Ovary (tissue), 9 donors: ENCODE measurements around the gene BBIP1. TPM values are rescaled to one million over a fixed set of nuclear protein-coding genes. Genes with fewer than 3 reads are reported as not detected.

ENCODE experiments used
- DNase-seq, 5 donors: peaks; one replicate each; pipeline ENCODE4 v3.0.0-alpha.2; 2019 to 2020
- H3K27ac ChIP-seq, 2 donors: fragments of 200-600 bp; one replicate each; pipeline versions ENCODE4 v1.5.1 to v1.8.0; 2019 to 2022
- H3K27me3 ChIP-seq: fragments of 200-600 bp; one replicate; pipeline ENCODE4 v1.8.0; 2022
- H3K36me3 ChIP-seq: fragments of 200-600 bp; sonication (generic); one replicate; pipeline ENCODE4 v1.5.1; 2019
- H3K4me1 ChIP-seq: one replicate; pipeline ENCODE4 v1.8.1; 2013; ENCODE audit warnings: mild to moderate bottlenecking, moderate library complexity; ENCODE audit not compliant: insufficient read depth
- H3K4me3 ChIP-seq: fragments of 200-600 bp; sonication (generic); one replicate; pipeline ENCODE4 v1.5.1; 2017
- H3K9me3 ChIP-seq, 2 donors: fragments of 200-600 bp in 1 of 2; sonication (generic) in 1 of 2; one replicate each; pipeline versions ENCODE4 v1.5.1 to v1.8.1; 2013 to 2019; ENCODE audit warnings: mild to moderate bottlenecking in 1 of 2, moderate library complexity in 1 of 2
- CTCF ChIP-seq, 3 donors: fragments of 450-650 bp in 2 of 3; fragments of 200-600 bp in 1 of 3; IDR thresholded peaks; one replicate each; pipeline versions ENCODE4 v1.5.1 to v1.8.0; 2016 to 2022; ENCODE audit warnings: antibody characterized with exemption in 3 of 3, mild to moderate bottlenecking in 1 of 3
- EP300 ChIP-seq: sonication (generic); formaldehyde crosslinking; IDR thresholded peaks from one replicate; pipeline ENCODE4 v1.6.1; 2017; ENCODE audit warnings: antibody characterized with exemption
- POLR2A ChIP-seq: fragments of 450-650 bp; IDR thresholded peaks from one replicate; pipeline ENCODE4 v1.6.1; 2017; ENCODE audit warnings: antibody characterized with exemption, mild to moderate bottlenecking, moderate library complexity
- WGBS, 3 donors: extraction: QIAGEN DNeasy Blood & Tissue Kit in 1 of 3; methylation state at CpG; one replicate each; pipeline versions ENCODE4 v1.1.5 to v1.1.7; 2013 to 2017; 5-methylcytosine and 5-hydroxymethylcytosine counted together
- intact Hi-C, 4 donors: fragments of 100-400 bp; cut with DNase I; formaldehyde crosslinking; loops; one replicate each; pipeline versions ENCODE4 v1.11.0 to v1.15.1; 2022 to 2023
- polyA plus RNA-seq, 2 donors: library from polyadenylated mRNA; stranded (reverse); fragments of 200-250 nt in 1 of 2; fragments of 350-450 nt in 1 of 2; fragmentation: Illumina TruSeq in 1 of 2; extraction: RNeasy Lipid Tissue Mini Kit (QIAGEN cat#74804) in 1 of 2; gene quantifications; one replicate each; pipeline ENCODE4 v1.2.3, GENCODE V29; 2013 to 2014
- total RNA-seq, 7 donors: library from RNA; depleted of rRNA in 2 of 7; stranded (reverse); fragments of >200 nt in 2 of 7; fragmentation: NEBNext Ultra II Directional in 3 of 7; extraction: Animal tissue kit (Norgen Biotek cat#: 25700) in 3 of 7; gene quantifications; one replicate each; pipeline versions ENCODE4 v1.1.0 to v1.2.4, GENCODE V29; 2016 to 2023
- donor health status: DM: no; HTN: no; CAD: no; lungs with moderate emphysema.
- donor health status: DM: no; HTN: no; CAD: no.
- donor health status: Bipolar disorder and iron deficiency.
- donor health status: DM: yes; HTN: yes; CAD: no.
- donor health status: DM: no; HTN: no; CAD: no.
- donor health status: DM: yes; HTN: yes; CAD: no.

Gene BBIP1
- total and polyA plus RNA-seq, 9 donors: 22.0 to 40.5 (median 30.5) TPM

- intact Hi-C loops: loop anchor here in 3 of 4 donors (5.0 to 10.0 kb wide), 4 partner anchors 79 to 189 kb away; partner anchors contain the start of gene ADRA2A (in 1 of the 3)
- no peak for DNase-seq
- WGBS, 3 donors: 38 to 46% (median 45%) methylated on average over 5 of the region's 5 CpGs
- no peaks in the 10 kb centered on the region for H3K9me3 ChIP-seq
- no peak overlapping the region for H3K4me3 ChIP-seq
- no peaks in the 10 kb centered on the region for H3K27me3 ChIP-seq
- H3K36me3 ChIP-seq: no peaks in the 10 kb centered on the region
- peaks cover 3% of the 10 kb centered on the region for H3K4me1 ChIP-seq
- no peak overlapping the region for H3K27ac ChIP-seq
- TF ChIP-seq CTCF (IDR thresholded peaks at IDR 0.05): no peak
- TF ChIP-seq POLR2A: no peak
- TF ChIP-seq EP300: no peak
These were observed 32.9 kb downstream of the BBIP1 start for GRCh38 chr10:110885932-110886674.

- Histone ChIP-seq H3K27me3 (no peaks in the 10 kb centered on the region), H3K36me3 (no peaks in the 10 kb centered on the region), H3K4me1 (peaks cover 3% of the 10 kb centered on the region), H3K4me3 (no peak overlapping the region), H3K27ac (peak overlapping the region in 1 of 2 donors; percentile 19), H3K9me3 (no peaks in the 10 kb centered on the region)
- 42 to 55% (median 52%) methylated on average over 10 of the region's 10 CpGs for WGBS, 3 donors
- TF ChIP-seq CTCF (IDR thresholded peaks at IDR 0.05) (no peak), POLR2A (no peak), EP300 (no peak)
- intact Hi-C loops: loop anchor here in 2 of 4 donors (10.0 kb wide), 2 partner anchors 79 to 191 kb away; partner anchors contain the start of gene ADRA2A (in 1 of the 2)
- DNase-seq: no peak
These were observed 35.1 kb downstream of the BBIP1 start for GRCh38 chr10:110883924-110884323.

GRCh38 chr10:110881905-110882304 lies 37.1 kb downstream of the BBIP1 start:
- Histone ChIP-seq H3K36me3 (no peaks in the 10 kb centered on the region), H3K9me3 (no peaks in the 10 kb centered on the region), H3K27me3 (no peaks in the 10 kb centered on the region), H3K4me1 (peaks cover 3% of the 10 kb centered on the region), H3K27ac (peak overlapping the region in 1 of 2 donors; percentile 19), H3K4me3 (no peak overlapping the region)
- 24 to 35% (median 32%) methylated on average over 4 of the region's 4 CpGs for WGBS, 3 donors
- DNase-seq: no peak
- TF ChIP-seq POLR2A: no peak
- TF ChIP-seq EP300: no peak
- TF ChIP-seq CTCF (IDR thresholded peaks at IDR 0.05): no peak
- intact Hi-C loops: loop anchor here in 2 of 4 donors (10.0 kb wide), 2 partner anchors 77 to 193 kb away; partner anchors contain the start of gene ADRA2A (in 1 of the 2)

- Histone ChIP-seq H3K4me1 (peaks cover 3% of the 10 kb centered on the region), H3K27me3 (no peaks in the 10 kb centered on the region), H3K36me3 (no peaks in the 10 kb centered on the region), H3K4me3 (no peak overlapping the region), H3K27ac (no peak overlapping the region), H3K9me3 (no peaks in the 10 kb centered on the region)
- no peak for DNase-seq
- TF ChIP-seq CTCF (IDR thresholded peaks at IDR 0.05) (no peak), EP300 (no peak), POLR2A (no peak)
- WGBS, 3 donors: 57 to 59% (median 59%) methylated on average over 9 of the region's 9 CpGs
- intact Hi-C loops: loop anchor here in 2 of 4 donors (10.0 kb wide), 2 partner anchors 76 to 194 kb away; partner anchors contain the start of gene ADRA2A (in 1 of the 2)
These were observed 37.7 kb downstream of the BBIP1 start for GRCh38 chr10:110881247-110881646.
